ENCODE results near the gene WDR46.

Gene WDR46

DNA sequence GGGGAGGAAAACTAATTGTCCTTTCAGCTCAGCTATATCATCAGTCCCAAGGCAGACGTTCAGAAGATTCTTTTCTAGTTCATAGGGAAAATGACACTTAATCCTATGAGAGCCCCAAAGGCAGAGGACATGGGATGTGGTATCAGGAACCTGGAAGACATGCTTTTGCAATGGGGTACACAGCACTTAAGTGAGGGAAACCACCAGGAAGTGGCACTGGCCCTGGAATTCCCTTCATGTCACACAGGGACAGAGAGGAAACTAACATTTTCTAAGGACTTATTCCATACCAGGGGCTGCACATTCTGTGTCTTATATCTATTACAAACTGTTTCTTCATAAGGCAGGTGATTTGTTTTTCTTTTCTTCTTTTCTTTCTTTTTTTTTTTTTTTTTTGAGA is 45.6 kb downstream of the WDR46 start:
- H3K4me3 ChIP-seq, result no peak overlapping the region
- no peak for DNase-seq (ENCODE audit: low spot score)
- no peak overlapping the region for H3K27ac ChIP-seq
- TF ChIP-seq CTCF (IDR thresholded peaks at IDR 0.05), result no peak

GRCh38 chr6:33241968-33242367 is 47.1 kb downstream of the WDR46 start:
- H3K27ac ChIP-seq, result no peak overlapping the region
- no peak for DNase-seq (ENCODE audit: low spot score)
- no peak overlapping the region for H3K4me3 ChIP-seq
- TF ChIP-seq CTCF (IDR thresholded peaks at IDR 0.05), result no peak

GRCh38 chr6:33237741-33238140 is 51.3 kb downstream of the WDR46 start:
- TF ChIP-seq CTCF (IDR thresholded peaks at IDR 0.05), result no peak
- no peak overlapping the region for H3K27ac ChIP-seq
- DNase-seq (ENCODE audit: low spot score), result peak; percentile 1

DNA sequence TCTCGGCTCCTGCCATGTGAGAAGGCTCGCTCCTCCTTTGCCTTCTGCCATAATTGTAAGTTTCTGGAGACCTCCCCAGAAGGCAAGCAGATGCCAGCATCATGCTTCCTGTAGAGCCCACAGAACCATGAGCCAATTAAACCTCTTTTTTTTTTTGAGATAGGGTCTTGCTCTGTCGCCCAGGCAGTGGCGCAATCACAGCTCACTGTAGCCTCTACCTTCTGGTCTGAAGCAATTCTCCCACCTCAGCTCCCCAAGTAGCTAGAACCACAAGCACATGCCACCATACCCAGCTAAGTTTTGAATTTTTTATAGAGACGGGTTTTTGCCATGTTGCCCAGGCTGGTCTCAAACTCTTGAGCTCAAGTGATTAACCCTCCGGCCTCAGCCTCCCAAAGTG is 52.2 kb downstream of the WDR46 start:
- no peak for DNase-seq (ENCODE audit: low spot score)
- no peak overlapping the region for H3K4me3 ChIP-seq
- TF ChIP-seq CTCF (IDR thresholded peaks at IDR 0.05), result no peak
- no peak overlapping the region for H3K27ac ChIP-seq

More at GRCh38 chr6:33237741-33238140, 51.3 kb downstream of the WDR46 start:
- no peak overlapping the region for H3K4me3 ChIP-seq

DNA sequence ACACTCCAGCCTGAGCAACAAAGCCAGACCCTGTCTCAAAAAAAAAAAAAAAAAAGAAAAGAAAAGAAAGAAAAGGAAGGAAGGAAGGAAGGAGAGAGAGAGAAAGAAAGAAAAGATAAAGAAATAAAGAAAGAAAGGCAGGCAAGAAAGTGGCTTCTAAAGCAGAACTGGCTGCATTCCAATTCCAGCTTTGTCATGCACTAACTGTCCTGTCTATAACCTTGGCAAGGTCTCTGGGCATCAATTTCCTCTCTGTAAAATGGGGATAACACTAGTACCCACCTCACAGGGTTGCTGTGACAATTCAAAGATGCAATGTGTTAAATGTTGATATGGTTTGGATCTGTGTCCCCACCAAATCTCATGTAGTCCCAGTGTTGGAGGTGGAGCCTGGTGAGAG is 52.7 kb downstream of the WDR46 start:
- TF ChIP-seq CTCF (IDR thresholded peaks at IDR 0.05), result no peak
- Histone ChIP-seq H3K27ac (no peak overlapping the region), H3K4me3 (no peak overlapping the region)
- DNase-seq (ENCODE audit: low spot score), result no peak

DNA sequence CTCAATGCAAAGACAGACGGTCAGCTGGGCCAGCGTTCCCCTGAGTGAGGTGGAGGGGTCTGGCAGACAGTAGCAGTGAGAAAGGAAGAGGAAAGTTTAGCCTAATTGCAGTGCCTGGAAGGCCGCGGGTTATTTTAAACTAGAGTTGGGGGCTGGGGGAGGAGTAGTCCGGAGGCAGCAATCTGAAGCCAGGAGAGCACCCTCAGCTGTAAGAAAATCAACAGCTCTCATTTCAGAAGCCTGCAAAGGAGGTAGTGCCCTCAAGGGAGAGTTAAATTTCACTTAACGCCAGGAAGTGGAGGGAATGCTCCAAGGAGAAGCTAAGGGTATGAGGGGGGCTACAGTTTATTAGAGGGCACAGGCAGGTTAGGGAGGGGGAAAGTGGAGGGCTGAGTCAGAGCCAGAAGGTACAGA is 53.8 kb downstream of the WDR46 start:
- TF ChIP-seq CTCF (IDR thresholded peaks at IDR 0.05), result no peak
- Histone ChIP-seq H3K4me3 (no peak overlapping the region), H3K27ac (no peak overlapping the region)
- no peak for DNase-seq (ENCODE audit: low spot score)

All from coronary artery (tissue), 2 donors.